Measurements from ENCODE around the gene RAB38.

DNA sequence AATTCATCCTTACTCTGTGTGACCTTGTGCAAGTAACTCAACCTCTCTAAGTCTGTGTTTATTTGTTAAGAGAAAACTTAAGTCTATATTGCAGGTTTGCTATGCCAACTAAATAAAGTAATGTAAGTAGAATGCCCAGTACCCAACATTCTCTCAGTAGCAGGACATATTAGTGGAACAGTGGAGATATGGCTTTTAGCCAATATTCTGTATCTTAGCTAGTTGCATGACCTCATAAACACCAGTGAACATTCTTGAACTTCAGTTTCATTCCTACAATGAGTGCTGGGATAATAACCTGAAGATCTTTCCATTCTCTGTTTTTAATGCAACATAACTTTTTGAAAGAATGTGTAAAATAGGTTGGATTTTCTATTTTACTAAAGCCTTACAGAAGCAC lies 77.0 kb downstream of the RAB38 start:
- no peak for TF ChIP-seq CTCF (IDR thresholded peaks at IDR 0.05)
- no peak for TF ChIP-seq ZFX (IDR thresholded peaks at IDR 0.05; ENCODE audit: borderline replicate concordance)
